GM19395 (cell line): Measurements from ENCODE around the gene KIF16B.
"Not testable (repeated sequence)": the region's sequence is repeated elsewhere in the genome, so short reads cannot be mapped to it uniquely, and the experiment has no call there.

Experiments
- ATAC-seq: cut with Tn5 transposase; IDR thresholded peaks from one replicate; pipeline ENCODE4 v1.9.1; 2021; ENCODE audit warnings: mild to moderate bottlenecking, moderate library complexity; ENCODE audit not compliant: unreplicated experiment

The KIF16B gene

DNA sequence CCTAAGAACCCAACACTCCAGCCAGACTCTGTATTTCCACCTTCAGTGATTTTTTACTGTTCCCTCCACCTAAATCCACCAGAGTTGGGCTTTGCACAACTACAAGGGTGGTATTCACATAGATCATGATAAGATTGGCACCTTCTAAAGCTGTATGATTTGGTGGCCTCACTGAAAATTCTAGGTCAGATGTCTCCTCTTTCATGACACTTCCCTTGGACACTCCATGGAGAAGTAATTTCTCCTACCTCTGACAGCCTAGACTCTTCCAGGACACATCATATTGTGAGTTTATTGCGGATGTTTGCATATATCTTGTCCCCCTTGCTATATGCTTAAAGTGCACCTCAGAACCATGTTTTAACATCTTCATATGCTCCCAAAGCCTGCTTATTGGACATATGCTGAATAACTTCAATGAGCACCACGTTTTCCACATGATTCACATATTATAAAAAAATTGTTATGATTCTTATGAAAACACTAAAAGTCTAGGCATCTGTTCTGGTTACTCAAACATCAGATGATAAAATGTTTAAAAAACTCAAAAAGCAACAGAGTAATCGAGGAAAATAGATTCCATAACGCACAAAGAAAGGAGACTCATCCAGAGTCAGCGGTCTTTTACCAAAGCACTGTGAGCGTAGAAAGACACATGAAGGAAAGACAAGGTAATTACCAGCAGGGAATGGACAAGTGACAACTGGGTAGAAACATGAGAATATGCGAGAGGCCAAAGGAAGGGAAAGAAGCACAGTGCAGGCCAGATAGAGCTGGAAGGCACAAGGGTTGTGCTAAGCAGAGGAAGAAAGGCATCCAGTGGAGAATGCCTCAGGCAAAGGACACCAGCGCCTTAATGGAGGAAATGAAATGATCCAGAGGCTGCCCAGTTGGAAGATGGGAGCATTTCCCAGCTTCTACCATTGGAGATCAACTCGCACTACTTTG is 46.5 kb downstream of the KIF16B start:
- ATAC-seq = no peak

DNA sequence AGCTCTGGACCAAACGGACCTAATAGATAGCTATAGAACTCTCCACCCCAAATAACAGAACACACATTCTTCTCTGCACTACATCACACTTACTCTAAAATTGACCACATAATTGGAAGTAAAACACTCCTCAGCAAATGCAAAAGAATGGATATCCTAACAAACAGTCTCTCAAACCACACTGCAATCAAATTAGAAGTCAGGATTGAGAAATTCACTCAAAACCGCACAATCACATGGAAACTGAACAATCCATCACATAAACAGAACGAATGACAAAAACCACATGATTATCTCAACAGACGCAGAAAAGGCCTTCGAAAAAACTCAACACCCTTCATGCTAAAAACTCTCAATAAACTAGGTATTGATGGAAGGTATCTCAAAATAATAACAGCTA is 50.6 kb downstream of the KIF16B start:
- not testable (repeated sequence) for ATAC-seq

DNA sequence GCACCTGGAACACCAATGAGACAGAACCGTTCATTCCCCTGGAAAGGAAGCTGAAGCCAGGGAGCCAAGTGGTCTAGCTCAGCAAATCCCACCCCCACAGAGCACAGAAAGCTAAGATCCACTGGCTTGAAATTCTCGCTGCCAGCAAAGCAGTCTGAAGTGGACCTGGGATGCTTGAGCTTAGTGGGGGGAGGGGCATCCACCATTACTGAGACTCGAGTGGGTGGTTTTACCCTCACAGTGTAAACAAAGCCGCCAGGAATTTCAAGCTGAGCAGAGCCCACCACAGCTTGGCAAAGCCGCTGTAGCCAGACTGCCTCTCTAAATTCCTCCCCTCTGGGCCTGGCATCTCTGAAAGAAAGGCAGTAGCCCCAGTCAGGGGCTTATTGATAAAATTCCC is 53.1 kb downstream of the KIF16B start:
- ATAC-seq = no peak

DNA sequence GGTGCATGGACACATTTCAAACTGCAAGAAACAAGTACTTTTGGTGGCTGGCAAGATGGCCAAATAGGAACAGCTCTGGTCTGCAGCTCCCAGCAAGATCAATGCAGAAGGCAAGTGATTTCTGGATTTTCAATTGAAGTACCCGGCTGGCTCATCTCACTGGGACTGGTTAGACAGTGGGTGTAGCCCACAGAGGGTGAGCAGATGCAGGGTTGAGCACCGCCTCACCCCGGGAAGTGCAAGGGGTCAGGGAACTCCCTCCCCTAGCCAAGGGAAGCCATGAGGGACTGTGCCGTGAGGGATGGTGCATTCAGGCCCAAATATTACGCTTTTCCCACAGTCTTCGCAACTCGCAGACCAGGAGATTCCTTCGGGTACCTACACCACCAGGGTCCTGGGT is 53.6 kb downstream of the KIF16B start:
- ATAC-seq = not testable (repeated sequence)

DNA sequence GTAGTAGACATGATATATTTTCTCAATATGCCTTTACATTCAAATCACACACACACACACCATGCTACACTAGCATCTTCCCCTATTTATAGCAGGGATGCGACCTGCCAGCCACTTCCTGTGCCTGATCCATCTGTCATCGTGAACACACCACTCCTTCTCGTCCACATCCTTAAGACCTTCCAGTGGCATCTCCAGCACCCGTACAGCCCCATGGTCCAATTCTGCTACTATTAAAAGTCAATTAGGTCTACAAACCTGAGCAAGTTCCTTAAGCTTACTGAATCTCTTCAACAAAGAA is 54.5 kb downstream of the KIF16B start:
- no peak for ATAC-seq

DNA sequence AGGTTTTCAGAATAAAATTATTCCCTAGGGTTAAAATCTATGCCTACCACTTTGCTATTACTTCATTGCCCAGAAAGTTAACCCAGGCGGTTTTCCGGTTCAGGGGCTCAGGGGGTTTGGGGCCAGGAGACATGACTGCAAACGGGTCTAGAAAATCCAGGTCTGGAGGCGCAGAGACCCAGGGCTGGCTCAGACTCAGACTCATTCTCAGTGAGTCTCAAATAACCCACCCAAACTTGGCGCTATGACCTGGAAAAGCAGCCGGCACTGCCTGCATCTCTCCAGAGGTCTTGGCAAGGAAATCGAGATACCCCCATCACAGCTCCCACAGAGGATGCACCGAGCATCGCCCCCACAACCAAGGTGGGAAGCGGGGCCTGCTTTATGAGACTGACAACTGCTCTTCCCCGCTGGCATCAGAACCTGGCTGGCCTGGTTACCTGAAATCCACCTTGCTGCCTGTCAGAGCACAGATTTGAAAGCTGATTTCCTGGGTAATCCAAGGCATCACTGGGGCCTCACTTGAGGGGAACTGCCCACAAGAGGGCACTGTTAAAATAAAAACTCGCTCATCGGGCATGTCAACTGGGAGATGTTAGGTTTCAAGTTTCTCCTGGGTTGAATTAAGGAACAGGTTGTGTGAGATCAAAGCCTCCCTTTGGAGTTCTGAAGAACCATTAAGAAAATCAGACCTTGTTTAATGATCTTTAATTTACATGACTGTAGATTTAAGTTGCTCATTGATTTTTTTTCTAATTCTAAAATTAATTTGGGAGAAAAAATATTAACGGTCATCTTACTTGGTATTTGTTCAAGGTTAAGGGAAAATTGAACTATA is 55.1 kb downstream of the KIF16B start:
- ATAC-seq = no peak

DNA sequence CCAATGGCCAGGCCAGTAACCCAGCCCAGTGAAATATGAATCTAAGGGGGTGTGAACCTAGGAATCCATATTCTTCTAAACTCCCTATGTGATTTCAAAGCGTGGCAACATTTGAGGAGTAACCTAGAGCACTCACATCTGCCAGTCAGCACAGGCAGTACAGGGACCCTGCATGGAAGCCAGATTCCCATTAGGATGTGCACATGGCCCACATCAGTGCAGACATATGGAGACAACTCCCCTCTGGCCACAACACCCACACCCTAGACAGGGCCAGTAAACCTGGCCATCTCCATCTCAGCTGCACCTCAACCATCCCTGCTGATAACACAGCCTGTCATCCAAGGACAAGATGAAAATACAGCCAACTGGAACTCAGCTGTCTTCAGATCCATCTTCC is 56.5 kb downstream of the KIF16B start:
- no peak for ATAC-seq

DNA sequence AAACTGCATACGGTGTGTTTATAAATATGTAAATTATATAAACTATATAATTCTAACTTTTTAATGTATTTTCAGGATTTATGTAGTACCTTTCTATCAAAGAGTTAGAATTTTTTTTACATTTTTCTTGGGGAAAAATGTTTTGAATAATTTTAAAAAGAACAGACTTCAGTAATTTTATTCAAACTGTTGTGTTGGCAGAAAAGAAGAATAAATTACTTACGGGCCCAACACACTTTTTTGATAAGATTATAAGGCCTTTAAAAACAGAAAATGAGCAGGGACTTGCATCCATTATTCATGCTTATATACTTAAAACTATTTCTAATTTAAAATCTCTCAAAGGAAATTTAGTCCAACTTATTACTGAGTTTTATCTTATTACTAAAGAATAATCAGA is 58.2 kb downstream of the KIF16B start:
- ATAC-seq = no peak

DNA sequence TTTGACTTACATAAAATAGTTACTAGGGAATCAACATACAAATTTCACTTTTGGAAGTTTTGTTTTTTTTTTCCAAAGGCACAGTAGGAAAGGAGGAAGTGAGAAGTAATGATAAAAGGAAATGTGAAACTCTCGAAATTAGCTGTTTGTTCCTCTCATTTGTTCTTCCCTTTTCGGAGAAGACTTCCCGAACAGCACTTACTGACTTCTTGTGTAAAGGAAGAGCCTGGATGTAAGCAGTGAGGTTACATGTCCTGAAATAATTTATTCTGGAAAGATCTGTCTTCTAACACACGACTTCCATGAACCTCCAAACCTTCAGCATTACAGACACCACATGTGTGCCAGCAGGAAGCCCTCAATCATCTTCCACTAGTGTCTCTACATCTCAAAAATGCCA is 59.1 kb downstream of the KIF16B start:
- ATAC-seq = no peak

DNA sequence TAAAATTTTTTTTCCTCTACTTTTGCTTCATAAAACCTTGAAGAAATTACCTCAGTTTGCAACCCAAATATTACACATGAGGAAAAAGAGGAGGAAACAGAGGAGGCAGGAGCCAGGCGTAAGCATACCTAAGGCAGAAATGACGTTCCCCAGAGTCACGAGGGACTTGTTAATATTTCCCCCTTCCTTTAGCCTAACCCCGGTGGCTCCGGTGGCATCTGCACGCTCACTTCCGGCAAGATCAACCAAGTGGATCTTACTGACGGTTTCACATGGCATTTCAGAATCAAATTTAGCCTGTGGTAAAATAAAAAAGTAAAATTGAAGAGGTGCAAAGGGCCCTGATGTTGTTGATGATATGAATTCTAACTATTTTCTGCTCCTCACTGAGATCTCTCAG is 67.4 kb downstream of the KIF16B start:
- ATAC-seq = peak; percentile 56

DNA sequence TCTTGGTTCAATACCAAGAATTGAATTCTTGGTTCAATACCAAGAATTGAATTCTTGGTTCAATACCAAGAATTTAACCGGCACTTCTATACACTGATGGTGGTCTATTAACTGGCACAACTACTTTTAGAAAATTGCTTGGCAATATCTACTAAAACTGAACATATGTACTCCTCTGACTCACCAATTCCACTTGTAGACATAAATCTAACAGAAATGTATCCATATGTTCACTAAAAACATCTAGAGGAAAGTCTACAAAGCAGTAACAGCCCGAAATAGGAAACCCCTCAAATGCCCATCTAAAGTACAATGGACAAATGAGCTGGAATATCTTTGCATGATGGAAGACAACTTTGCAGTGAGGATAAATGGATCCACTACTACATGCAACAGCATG is 71.9 kb downstream of the KIF16B start:
- ATAC-seq = no peak

DNA sequence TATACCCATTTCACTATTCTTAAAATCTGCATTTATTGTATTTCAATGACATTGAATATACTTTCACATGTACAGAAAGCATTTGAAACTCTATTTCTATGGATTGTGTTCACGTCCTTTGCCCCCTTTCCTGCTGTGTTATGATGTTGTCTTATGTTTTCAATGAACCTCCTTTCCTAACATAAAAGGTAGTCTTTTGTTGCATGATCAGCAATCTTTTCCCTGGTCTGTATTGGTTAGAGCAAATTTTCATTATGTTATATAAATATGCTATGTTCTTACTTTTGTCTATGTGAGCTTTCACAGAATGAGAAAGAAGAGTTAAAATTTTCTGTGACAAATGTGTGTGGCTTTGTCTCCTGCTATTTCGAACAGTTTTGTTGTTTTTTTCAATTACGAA is 73.1 kb downstream of the KIF16B start:
- no peak for ATAC-seq

DNA sequence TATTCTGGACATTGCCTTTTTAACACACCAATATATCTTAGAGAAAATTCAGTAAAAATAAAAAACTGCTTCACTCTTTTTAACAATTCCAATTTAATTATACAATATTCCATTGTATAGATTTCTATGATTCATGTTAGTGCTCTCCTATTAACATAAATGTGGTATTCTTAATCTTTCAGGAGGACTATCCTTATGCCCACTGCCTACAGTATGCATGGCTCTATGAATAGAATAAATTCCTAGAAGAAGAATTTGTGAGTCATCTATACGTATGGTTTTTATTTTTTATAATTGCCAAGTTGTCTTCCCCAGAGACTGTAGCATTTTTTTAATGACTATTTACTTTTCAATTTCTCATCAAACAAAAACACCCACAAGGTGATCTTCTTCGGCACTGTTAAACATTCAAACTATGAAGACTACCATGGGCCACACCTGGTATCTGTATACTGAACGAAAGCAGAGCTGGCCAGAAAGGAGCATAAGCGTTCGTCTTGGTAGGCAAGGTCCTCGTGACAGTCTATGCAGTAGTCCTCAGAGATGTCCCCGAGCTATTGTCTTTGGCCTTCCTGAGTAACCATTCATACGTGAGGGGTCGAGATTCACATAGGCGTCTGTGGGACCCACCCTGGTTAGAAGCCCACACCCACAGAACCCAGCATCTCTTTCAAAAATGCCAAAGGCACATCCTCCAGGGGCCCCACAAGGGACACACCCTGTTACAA is 74.6 kb downstream of the KIF16B start:
- no peak for ATAC-seq

DNA sequence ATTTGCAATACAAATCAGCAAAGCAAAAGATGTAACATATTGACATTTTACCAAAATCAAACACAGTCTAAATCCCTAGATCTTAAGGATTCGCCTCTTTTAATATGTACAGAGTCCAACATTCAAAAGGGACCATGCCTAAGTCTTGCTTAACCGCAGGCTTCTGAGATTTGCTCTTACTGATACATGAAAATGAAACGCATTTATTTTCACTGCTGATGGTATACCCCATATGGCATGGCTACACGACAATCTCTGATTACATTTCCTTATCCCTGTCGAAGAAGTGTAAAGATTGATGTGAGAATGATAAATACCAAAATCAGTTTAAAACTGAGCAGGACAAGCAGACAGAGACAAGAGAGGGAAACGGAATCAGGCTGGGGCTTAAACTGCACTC is 75.4 kb downstream of the KIF16B start:
- no peak for ATAC-seq

DNA sequence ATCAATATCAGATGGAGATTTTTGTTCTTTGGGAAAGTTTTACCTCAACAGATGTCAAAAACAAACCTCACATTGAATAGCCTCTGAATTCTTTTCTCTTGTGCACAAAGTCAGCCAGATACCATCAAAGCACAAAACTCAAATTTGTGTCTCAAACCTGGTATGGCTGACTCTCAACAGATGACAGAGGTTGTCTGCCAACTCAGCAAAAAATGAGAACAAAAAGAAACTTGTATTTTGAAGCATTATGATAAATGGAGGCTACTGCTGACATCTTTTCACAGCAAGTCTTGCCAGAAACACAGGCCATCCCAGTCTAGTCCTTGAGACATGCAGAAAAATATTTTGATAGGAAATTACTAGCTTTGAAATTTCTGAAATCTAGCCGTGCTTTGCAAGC is 79.8 kb downstream of the KIF16B start:
- no peak for ATAC-seq

DNA sequence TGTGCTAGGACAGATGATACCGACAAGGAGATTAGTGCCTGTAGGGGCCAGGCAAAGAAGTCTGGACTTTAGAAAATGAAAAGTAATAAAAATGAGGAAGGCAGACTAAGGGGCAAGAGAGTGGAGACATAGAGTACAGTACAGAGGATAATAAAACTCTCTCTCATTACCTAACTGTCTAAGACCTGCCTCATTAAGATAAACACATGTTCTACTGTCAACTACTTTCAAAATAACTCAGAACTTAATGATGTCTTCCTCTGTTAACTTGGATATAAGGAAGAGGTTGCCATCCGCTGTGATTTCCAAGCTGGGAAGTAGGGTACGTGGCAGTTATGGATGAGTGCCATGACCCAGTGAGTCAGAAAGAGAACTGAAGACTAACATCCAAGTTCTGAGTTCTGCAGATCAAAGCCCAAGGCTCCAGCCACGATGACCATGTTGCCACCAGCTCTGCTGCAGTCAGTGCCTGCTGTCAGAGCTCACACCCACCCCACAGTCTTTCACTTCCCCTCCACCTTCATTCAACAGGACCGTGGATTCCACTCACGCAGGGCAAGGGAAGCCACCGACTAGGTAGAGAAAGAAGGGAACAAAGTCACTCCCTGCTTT is 81.8 kb downstream of the KIF16B start:
- peak; percentile 83 for ATAC-seq

DNA sequence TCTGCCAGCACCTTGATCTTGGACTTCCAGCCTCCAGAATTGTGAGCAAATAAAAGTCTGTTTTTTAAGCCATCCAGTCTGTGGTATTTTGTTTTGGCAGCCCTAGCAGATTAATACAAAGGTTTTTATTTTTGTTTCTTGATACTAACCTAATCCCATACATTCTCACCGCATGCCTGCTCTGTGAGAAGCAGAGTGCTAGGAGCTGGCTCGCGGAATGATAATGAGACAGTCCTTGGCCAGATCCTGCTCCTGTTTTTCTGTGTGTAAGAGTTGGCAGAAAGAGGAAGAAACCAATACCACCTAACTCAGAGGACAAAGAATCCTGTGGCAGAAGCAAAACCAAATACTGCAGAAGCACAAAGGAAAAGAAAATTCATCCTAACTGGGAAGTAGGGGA is 82.6 kb downstream of the KIF16B start:
- no peak for ATAC-seq

DNA sequence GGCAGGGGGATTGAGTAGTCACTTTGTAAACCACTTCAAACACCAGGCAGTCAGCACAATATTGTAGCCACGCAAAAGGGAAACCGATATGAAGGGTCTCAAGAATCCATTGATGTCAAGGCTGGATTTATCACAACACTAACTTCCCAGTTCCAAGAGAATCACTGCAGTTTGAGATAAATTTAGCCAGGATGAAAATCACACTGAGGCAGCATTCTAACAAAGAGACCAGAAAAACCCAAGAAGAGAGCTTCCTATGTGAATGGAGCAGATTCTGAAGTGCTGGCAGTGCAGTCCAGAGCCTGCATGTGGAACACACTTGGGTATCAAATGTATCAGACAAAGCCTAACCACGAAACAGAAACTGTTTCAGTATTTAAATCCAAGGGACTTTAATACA is 84.6 kb downstream of the KIF16B start:
- no peak for ATAC-seq

DNA sequence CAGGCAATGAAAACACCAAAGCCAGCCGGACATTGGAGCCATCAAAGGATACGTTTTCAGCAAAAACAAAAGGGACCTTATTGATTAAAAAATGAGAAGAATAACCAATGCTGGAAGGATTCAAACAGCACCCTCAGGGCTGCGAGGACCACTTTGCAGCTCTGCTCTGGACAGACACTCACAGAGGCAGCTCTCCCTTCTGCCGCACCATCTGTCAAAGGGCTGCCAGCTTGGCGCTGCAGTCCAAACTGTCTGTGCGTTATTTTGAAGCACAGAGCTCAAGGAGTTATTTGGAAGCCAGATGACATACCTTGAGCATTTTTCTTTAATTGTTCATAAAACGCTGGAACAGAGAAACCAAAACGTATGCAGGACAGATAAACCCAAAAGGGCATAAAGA is 85.2 kb downstream of the KIF16B start:
- ATAC-seq = no peak

DNA sequence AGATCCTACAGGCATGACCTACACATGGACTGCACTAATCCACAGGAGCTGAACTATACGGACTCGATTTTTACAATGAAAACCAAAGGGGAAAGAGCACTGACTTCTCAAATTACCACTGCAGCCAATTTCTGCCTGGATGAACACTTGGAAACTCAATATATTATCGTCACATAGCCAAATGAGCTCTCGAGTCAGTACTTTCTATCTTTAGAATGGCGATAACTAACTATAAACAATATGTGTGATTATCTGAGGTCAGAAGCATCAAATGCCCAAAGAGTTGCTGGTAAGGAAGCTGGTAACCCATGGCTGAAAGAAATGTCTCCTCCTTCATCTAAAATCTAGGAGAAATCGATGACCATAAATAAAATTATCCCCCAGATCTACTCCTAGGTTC is 86.7 kb downstream of the KIF16B start:
- no peak for ATAC-seq

DNA sequence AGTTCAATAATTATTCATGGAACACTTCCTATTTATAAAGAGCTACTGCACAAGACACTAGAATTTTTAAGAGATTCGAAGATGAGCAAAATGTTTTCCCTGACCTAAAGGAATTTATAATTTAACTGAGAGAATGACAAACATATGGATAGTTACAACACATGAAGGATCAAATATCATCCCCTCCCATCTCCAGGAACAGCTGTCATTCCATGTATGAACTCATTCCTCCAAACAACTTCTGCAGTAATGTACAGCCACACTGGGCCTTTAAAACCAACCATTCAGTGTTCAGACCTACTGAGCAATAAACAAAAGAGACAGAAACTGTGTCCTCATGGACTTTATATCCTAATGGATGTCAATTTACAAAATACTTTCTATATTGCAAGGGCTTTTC is 87.8 kb downstream of the KIF16B start:
- no peak for ATAC-seq
